Heart right ventricle (tissue), 16 donors: Measurements from ENCODE around the gene TMEM52B. TPM values are rescaled to one million over a fixed set of nuclear protein-coding genes. Genes with fewer than 3 reads are reported as not detected.

Experiments
- ATAC-seq, 8 donors: fragments of 200-7000 bp; cut with Tn5 transposase; one replicate each; pipeline ENCODE4 v1.9.1; 2020; ENCODE audit warnings: mild to moderate bottlenecking in 8 of 8, moderate library complexity in 8 of 8, moderate number of reproducible peaks in 1 of 8
- DNase-seq, 2 donors: peaks; one replicate each; pipeline ENCODE4 v3.0.0-alpha.2; 2020
- H3K27ac ChIP-seq, 10 donors: fragments of 200-600 bp; sonication (generic) in 2 of 10; one replicate each; pipeline versions ENCODE4 v1.5.0 to v1.8.0; 2020 to 2022; ENCODE audit warnings: mild to moderate bottlenecking in 3 of 10
- H3K27me3 ChIP-seq, 7 donors: fragments of 200-600 bp; one replicate each; pipeline ENCODE4 v1.8.0; 2021 to 2022; ENCODE audit warnings: mild to moderate bottlenecking in 2 of 7
- H3K36me3 ChIP-seq, 9 donors: fragments of 200-600 bp; sonication (generic) in 1 of 9; one replicate each; pipeline versions ENCODE4 v1.5.0 to v1.8.0; 2020 to 2022; ENCODE audit warnings: mild to moderate bottlenecking in 2 of 9
- H3K4me1 ChIP-seq, 9 donors: fragments of 200-600 bp; sonication (generic) in 1 of 9; one replicate each; pipeline versions ENCODE4 v1.5.0 to v1.8.0; 2020 to 2022; ENCODE audit warnings: mild to moderate bottlenecking in 4 of 9
- H3K4me3 ChIP-seq, 10 donors: fragments of 200-600 bp; sonication (generic) in 2 of 10; one replicate each; pipeline versions ENCODE4 v1.5.0 to v1.8.0; 2020 to 2022; ENCODE audit warnings: mild to moderate bottlenecking in 7 of 10, moderate library complexity in 2 of 10
- H3K9me3 ChIP-seq, 11 donors: fragments of 200-600 bp in 10 of 11; sonication (generic) in 2 of 11; one replicate each; pipeline versions ENCODE4 v1.5.0 to v1.8.0; 2013 to 2022; ENCODE audit warnings: mild to moderate bottlenecking in 2 of 11, control low read depth in 1 of 11, moderate library complexity in 1 of 11
- WGBS, 2 donors: extraction: QIAGEN DNeasy Blood & Tissue Kit; methylation state at CpG; one replicate each; pipeline ENCODE4 v1.1.7; 2013; ENCODE audit warnings: inconsistent platforms in 1 of 2; 5-methylcytosine and 5-hydroxymethylcytosine counted together
- intact Hi-C, 10 donors: fragments of 100-400 bp; cut with DNase I; formaldehyde crosslinking; loops; one replicate each; pipeline versions ENCODE4 v1.11.1 to v1.14.2; 2022
- polyA plus RNA-seq, 2 donors: library from polyadenylated mRNA; stranded (reverse); fragments of 200-250 nt; gene quantifications; one replicate each; pipeline ENCODE4 v1.2.3, GENCODE V29; 2013
- total RNA-seq, 10 donors: library from RNA; stranded (reverse); fragmentation: NEBNext Ultra II Directional in 3 of 10; extraction: Animal tissue kit (Norgen Biotek cat#: 25700) in 3 of 10; gene quantifications; one replicate each; pipeline versions ENCODE4 v1.2.1 to v1.2.4, GENCODE V29; 2021 to 2023
- TF ChIP-seq, protein P1 (sequence below), 9 donors: fragments of 200-600 bp; sonication (generic) in 2 of 9; IDR thresholded peaks; one replicate each; pipeline versions ENCODE4 v1.5.0 to v1.8.0; 2021 to 2022; ENCODE audit warnings: antibody characterized with exemption in 9 of 9, mild to moderate bottlenecking in 5 of 9, moderate library complexity in 1 of 9
- donor health status: Arrhythmogenic right ventricular cardiomyopathy.
- donor health status: ischemic (EF 13 %, LVEDD 7.1; RV severe dilation, severe dysfunction).
- donor health status: healthy with polysubstance abuse.
- donor health status: DM: no; HTN: yes; CAD: no.
- donor health status: DM: no; HTN: no; CAD: no.
- donor health status: ischemic (EF 25% LVEDD 6.9; RV normal size, moderate dysfunction).
- donor health status: ischemic (EF 25% LVEDD 5.7; RV mildly dilated, moderate dysfunction).
- donor health status: healthy.
- donor health status: DM: yes; HTN: yes; CAD: no.
- donor health status: Ischemic cardiomyopathy.
- donor health status: ischemic (EF 35%, LVEDD 5.7; RV mildly dilated, moderate dysfunction).
- donor health status: nonischemic (EF 11% LVEDD 7.7; RV severe dilation, severe dysfunction).
- donor health status: DM: yes; HTN: yes; CAD: no.
- donor health status: PGD.
- donor health status: ischemic (EF 29% LVEDD 5.4; RV normal size, mild dysfunction).
- donor health status: nonischemic (EF 23%, LVEDD 6.1; RV moderate dilation, normal function).

TMEM52B gene
- total and polyA plus RNA-seq, 12 donors, result 0.03 TPM; not detected in 11

DNA sequence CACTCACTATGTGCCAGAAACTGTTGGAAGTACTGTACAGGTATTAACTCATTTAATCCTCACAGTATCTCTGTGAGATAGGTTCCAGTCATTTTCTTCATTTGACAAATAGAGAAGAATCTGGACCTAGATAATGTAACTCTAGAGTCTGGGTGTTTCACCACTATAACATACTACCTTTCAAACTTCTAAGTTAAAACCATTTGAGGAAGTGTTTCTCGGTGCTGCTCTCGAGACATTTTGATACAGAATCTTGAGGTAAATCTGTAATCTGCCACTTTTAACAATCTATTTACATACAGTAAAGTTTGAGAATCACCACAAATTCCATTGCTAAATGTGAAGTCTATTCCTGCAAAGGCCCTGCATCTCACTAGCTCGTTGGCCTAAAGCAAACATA, 15.7 kb upstream of the TMEM52B start:
- no peak overlapping the region for H3K27ac ChIP-seq
- no peak overlapping the region for H3K4me3 ChIP-seq
- H3K36me3 ChIP-seq, result no peaks in the 10 kb centered on the region
- 75 to 81% methylated on average over 3 of the region's 3 CpGs for WGBS, 2 donors
- H3K27me3 ChIP-seq, result no peaks in the 10 kb centered on the region
- peaks cover 0 to 44% (median 0%) of the 10 kb centered on the region in 9 donors for H3K4me1 ChIP-seq
- no peak for DNase-seq
- intact Hi-C loops, result no loop called here
- ATAC-seq, result no peak
- TF ChIP-seq, protein P1, sequence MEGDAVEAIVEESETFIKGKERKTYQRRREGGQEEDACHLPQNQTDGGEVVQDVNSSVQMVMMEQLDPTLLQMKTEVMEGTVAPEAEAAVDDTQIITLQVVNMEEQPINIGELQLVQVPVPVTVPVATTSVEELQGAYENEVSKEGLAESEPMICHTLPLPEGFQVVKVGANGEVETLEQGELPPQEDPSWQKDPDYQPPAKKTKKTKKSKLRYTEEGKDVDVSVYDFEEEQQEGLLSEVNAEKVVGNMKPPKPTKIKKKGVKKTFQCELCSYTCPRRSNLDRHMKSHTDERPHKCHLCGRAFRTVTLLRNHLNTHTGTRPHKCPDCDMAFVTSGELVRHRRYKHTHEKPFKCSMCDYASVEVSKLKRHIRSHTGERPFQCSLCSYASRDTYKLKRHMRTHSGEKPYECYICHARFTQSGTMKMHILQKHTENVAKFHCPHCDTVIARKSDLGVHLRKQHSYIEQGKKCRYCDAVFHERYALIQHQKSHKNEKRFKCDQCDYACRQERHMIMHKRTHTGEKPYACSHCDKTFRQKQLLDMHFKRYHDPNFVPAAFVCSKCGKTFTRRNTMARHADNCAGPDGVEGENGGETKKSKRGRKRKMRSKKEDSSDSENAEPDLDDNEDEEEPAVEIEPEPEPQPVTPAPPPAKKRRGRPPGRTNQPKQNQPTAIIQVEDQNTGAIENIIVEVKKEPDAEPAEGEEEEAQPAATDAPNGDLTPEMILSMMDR (IDR thresholded peaks at IDR 0.05), result no peak
- no peaks in the 10 kb centered on the region for H3K9me3 ChIP-seq

DNA sequence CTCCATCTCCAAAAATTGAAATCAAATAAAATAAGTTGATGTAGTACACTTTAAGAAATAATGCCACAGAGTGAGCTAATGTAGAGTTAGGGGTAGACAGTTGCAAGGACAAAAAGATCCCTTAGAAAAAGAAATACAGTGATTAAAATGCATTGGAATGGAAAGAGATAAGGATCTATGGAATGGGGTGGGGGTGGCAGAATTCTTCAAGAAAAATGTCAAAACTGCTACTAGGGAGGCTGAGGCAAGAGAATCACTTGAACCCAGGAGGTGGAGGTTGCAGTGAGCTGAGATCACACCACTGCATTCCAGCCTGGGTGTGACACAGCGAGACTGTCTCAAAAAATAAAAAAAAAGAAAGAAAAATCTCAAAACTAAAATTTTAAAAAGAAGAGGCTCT, 13.4 kb upstream of the TMEM52B start:
- no peak for ATAC-seq
- H3K27me3 ChIP-seq, result no peaks in the 10 kb centered on the region
- no peak overlapping the region for H3K4me3 ChIP-seq
- no peak overlapping the region for H3K27ac ChIP-seq
- TF ChIP-seq, protein P1 (IDR thresholded peaks at IDR 0.05), result no peak
- 0 to 100% methylated on average over 1 of the region's 1 CpG for WGBS, 2 donors
- DNase-seq, result no peak
- peaks cover 0 to 30% (median 0%) of the 10 kb centered on the region in 9 donors for H3K4me1 ChIP-seq
- H3K36me3 ChIP-seq, result no peaks in the 10 kb centered on the region
- no peaks in the 10 kb centered on the region for H3K9me3 ChIP-seq
- intact Hi-C loops, result no loop called here

DNA sequence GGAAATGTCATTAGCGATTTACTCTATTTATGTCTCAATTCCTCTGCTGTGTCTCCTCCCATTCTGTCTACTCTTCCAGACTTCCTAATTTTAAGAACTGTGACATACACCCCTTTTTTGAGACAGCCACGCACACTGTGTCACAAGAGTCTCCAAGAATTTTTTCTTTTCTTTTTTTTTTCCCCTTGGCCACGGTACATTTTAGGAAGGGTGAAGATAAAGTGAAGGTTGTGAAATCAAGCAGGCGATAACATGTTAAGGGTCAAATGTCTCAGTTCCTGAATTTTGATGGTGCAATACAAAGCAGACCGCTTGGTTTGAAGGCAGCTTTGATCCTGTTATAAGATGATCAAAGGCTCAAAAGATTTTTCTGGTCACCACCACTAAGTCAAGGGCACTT, 11.2 kb upstream of the TMEM52B start:
- H3K27ac ChIP-seq, result peak overlapping the region in 1 of 10 donors; percentile 57
- no peak overlapping the region for H3K4me3 ChIP-seq
- H3K9me3 ChIP-seq, result no peaks in the 10 kb centered on the region
- H3K27me3 ChIP-seq, result no peaks in the 10 kb centered on the region
- TF ChIP-seq, protein P1 (IDR thresholded peaks at IDR 0.05), result no peak
- no peaks in the 10 kb centered on the region for H3K36me3 ChIP-seq
- H3K4me1 ChIP-seq, result peaks cover 0 to 30% (median 0%) of the 10 kb centered on the region in 9 donors
- 53 to 69% methylated on average over 5 of the region's 5 CpGs for WGBS, 2 donors
- peak in 6 of 8 donors; percentile 28 to 72 (median 36) for ATAC-seq
- intact Hi-C loops, result no loop called here
- no peak for DNase-seq

DNA sequence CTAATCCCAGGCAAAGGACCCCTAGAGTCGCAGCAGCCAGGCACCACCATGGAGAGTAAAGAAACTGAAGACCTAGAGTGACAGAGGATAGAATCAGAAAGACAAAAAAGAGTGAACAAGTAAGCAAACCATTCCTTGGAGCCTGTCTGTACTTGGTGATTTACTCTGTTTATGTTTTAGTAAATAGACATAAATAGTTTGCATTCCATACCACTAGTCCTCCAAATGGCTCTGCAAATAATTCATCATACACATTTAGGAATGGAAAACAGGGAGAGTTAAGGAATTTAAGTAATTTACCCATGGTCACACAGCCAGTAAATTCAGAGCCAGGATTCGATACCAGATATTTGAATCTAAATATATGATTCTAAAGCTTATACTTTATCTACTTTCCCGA, 9.7 kb upstream of the TMEM52B start:
- Histone ChIP-seq H3K27me3 (peaks cover 0 to 1% (median 0%) of the 10 kb centered on the region in 7 donors), H3K27ac (no peak overlapping the region), H3K4me3 (no peak overlapping the region), H3K9me3 (no peaks in the 10 kb centered on the region), H3K4me1 (peaks cover 0 to 30% (median 0%) of the 10 kb centered on the region in 9 donors), H3K36me3 (no peaks in the 10 kb centered on the region)
- ATAC-seq (no peak), DNase-seq (no peak)
- intact Hi-C loops, result no loop called here
- 74 to 82% methylated on average over 3 of the region's 3 CpGs for WGBS, 2 donors
- TF ChIP-seq, protein P1 (IDR thresholded peaks at IDR 0.05), result no peak
